IPS DF 19.7 (cell line): Measurements from ENCODE around the gene HINT3.
"Not testable (repeated sequence)": the region's sequence is repeated elsewhere in the genome, so short reads cannot be mapped to it uniquely, and the experiment has no call there.

Source experiments
- DNase-seq: peaks from one replicate; pipeline ENCODE4 v3.0.0-alpha.2; 2013; ENCODE audit warnings: low read depth, low spot score

Gene HINT3

GRCh38 chr6:125995972-125996580 is 39.5 kb downstream of the HINT3 start:
- DNase-seq, result no peak

DNA sequence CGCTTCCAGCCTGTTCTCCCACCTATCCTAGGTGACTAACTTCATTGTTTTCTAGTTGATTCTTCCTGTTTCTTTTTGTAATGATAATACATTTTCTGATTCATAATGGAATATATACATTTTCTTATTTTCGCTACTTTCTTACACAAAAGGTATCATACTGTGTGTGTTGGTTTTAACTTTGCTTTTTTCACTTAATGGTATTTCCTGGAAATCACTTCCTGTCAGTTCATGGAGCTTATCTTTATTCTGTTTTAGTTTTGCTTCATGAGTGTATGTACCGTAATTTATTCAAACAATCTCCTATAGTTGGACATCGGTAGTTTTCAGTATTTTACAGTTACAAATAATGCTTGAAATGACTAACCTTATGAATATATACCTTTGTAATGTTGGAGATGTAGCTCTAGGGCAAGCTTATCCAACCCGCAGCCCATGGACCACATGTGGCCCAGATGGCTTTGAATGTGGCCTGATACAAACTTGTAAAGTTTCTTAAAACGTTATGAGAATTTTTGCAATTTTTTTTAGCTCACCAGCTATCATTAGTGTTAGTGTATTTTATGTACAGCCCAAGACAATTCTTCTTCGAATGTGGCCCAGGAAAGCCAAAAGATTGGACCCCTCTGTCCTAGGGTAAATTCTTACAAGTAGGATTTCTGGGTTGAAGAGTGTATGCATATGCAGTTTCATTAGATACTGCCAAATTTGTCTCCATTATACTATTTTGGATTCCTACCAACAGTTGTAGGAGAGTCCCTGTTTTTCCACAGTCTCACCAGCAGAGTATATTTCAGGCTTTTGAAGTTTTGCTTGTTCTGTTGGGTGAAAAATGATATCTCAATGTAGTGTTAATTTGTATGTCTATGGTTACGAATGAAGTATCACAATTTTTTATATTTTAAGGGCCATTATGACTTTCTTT is 46.4 kb downstream of the HINT3 start:
- no peak for DNase-seq

DNA sequence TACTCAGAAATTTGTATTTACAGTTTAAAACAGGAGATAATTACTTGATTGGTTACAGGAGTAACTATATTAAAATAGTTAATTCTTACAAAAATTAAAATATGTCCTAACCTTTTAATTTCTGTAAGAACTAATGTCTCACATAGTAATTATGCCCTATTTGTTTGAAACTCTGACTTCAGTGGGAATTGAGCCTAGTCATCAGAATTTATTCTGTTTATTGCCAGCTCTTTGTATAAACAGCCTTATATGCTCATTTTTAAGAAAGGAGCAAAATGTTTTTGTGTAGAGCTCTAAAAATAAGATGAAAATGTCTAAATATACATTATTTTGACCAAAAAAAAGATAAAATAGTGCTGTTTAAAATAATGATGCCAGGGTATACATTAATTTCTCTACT is 51.2 kb downstream of the HINT3 start:
- DNase-seq, result no peak

- no peak for DNase-seq
These were observed 53.5 kb downstream of the HINT3 start for GRCh38 chr6:126010040-126010439.

- DNase-seq, result no peak
These were observed 59.3 kb downstream of the HINT3 start for GRCh38 chr6:126015863-126016262.

DNA sequence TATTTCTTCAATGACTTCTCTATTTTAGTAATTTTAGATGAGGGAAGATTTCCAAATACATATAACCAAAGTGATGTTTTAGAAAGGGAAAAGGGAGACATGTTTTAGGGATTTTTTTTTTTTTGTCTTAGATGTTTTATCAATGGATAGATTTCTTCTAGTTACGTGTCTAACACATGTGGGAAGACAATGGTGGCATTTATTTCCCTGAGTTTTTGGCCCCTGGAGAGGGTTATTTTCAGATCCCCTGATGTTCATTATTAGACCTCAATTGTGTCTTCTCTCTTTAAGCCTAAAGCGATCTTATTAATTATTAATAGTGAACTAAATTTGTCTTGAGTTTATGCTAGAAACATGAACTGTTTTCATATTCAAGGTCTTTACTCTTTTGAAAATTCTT is 60.0 kb downstream of the HINT3 start:
- DNase-seq, result no peak

- DNase-seq, result no peak
These were observed 61.1 kb downstream of the HINT3 start for GRCh38 chr6:126017668-126018067.

DNA sequence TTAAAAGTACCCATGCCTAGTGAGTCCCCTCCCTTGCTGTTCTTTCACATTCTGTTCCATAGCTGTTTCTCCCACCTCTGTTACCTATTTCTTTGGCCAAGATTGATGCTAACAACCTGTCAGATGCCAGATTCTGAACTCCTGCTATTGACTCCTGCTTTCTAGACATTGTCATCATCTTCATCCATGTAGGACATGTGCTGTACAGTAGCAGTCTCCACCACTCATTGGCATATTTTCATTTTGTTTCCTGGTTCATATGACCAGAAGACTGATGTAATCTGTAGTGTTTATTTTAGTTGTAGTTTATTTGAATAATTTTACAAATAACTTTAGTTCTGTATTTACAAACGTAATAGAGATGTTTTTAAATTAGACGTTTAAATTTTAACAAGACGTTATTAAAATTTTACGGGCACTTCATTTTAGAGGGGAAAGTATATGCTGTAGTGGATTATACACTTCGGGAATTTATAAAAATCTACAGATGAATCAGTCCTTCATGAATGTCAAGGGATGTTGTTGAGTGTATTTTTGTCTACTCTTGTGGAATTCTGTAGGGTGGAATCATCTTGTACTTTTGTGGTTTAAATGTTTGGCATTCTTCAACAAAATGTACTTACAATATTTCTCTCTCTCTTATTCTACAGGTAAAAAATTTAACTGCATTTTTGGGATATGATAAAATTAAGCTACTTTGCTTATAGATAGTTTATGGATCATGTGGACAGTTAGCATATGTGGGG is 63.9 kb downstream of the HINT3 start:
- DNase-seq, result no peak

DNA sequence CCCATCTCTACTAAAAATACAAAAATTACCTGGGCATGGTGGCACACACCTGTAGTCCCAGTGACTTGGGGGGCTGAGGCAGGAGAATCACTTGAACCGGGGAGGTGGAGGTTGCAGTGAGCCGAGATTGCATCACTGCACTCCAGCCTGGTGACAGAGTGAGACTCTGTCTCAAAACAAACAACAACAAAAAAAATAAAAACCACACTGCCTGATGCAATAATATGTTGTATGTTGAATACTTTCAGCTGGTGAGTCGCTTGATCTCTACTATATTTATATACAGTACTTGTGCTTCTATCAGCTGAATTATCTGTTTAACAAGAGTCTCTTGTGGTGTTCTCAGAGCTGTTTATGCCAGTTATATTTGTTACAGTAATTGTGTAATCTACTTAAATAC is 66.9 kb downstream of the HINT3 start:
- not testable (repeated sequence) for DNase-seq

DNA sequence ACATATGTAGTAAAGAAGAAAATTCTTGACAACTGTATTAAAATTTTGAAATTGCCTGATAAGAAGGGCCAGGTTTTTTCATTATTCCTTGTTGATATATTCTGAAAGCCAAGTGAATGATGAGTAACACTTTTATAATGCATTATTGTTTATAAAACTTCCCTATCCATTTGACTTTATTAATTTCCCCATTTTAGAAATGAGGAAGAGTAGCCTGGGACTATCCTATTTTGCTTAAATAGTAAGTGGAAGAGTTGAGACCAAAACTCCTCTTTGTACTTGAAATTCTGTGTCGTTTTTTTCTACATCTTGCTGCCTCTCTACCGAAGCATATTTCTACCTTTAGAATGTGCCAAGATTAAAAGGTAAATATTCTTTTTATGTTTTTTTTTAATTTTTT is 69.4 kb downstream of the HINT3 start:
- DNase-seq, result no peak

GRCh38 chr6:126027601-126028000 is 71.0 kb downstream of the HINT3 start:
- DNase-seq, result no peak
